Aorta (tissue), 5 donors: ENCODE measurements around the gene FOXI2. TPM values are rescaled to one million over a fixed set of nuclear protein-coding genes. Genes with fewer than 3 reads are reported as not detected.

Source experiments
- ATAC-seq: fragments of 200-7000 bp; cut with Tn5 transposase; one replicate; pipeline ENCODE4 v1.9.1; 2022; ENCODE audit warnings: moderate library complexity; ENCODE audit not compliant: low FRiP score
- DNase-seq, 2 donors: peaks; one replicate each; pipeline ENCODE4 v3.0.0-alpha.2; 2020
- H3K27ac ChIP-seq, 2 donors: one replicate each; pipeline ENCODE4 v1.5.1; 2013; ENCODE audit warnings: low read length in 2 of 2, mild to moderate bottlenecking in 2 of 2, moderate library complexity in 2 of 2, control low read depth in 1 of 2, inconsistent platforms in 1 of 2, low read depth in 1 of 2
- H3K27me3 ChIP-seq, 2 donors: one replicate each; pipeline ENCODE4 v1.6.1; 2013; ENCODE audit warnings: control low read depth in 1 of 2, low read length in 1 of 2, mild to moderate bottlenecking in 1 of 2, moderate library complexity in 1 of 2; ENCODE audit not compliant: insufficient read depth in 2 of 2, control insufficient read depth in 1 of 2
- H3K36me3 ChIP-seq, 2 donors: one replicate each; pipeline ENCODE4 v1.6.1; 2013; ENCODE audit warnings: control low read depth in 1 of 2, low read length in 1 of 2, mild to moderate bottlenecking in 1 of 2; ENCODE audit not compliant: insufficient read depth in 2 of 2, control insufficient read depth in 1 of 2
- H3K4me1 ChIP-seq, 2 donors: one replicate each; pipeline ENCODE4 v1.6.1; 2013; ENCODE audit warnings: low read length in 2 of 2, control low read depth in 1 of 2, mild to moderate bottlenecking in 1 of 2, moderate library complexity in 1 of 2; ENCODE audit not compliant: insufficient read depth in 2 of 2, control insufficient read depth in 1 of 2
- H3K4me3 ChIP-seq, 2 donors: one replicate each; pipeline ENCODE4 v1.5.1; 2013; ENCODE audit warnings: low read length in 2 of 2, control low read depth in 1 of 2, mild to moderate bottlenecking in 1 of 2
- H3K9me3 ChIP-seq: one replicate; pipeline ENCODE4 v1.6.1; 2013; ENCODE audit warnings: mild to moderate bottlenecking, low read length; ENCODE audit not compliant: control insufficient read depth
- WGBS, 2 donors: extraction: QIAGEN DNeasy Blood & Tissue Kit; methylation state at CpG; one replicate each; pipeline ENCODE4 v1.1.7; 2013; 5-methylcytosine and 5-hydroxymethylcytosine counted together
- intact Hi-C, 2 donors: fragments of 100-400 bp; cut with DNase I; formaldehyde crosslinking; loops; one replicate each; pipeline versions ENCODE4 v1.14.2 to v1.15.0; 2022
- polyA plus RNA-seq, 2 donors: library from polyadenylated mRNA; stranded (reverse); fragments of 200-250 nt; gene quantifications; one replicate each; pipeline ENCODE4 v1.2.3, GENCODE V29; 2013
- total RNA-seq, 2 donors: library from RNA; stranded (reverse); fragmentation: NEBNext Ultra II Directional; extraction: Animal tissue kit (Norgen Biotek cat#: 25700); gene quantifications; one replicate each; pipeline ENCODE4 v1.2.1, GENCODE V29; 2021
- donor health status: healthy with polysubstance abuse.
- donor health status: Bipolar disorder and iron deficiency.
- donor health status: DM: no; HTN: no; CAD: no.
- donor health status: DM: no; HTN: no; CAD: no.
- donor health status: DM: yes; HTN: yes; CAD: no.

FOXI2 gene
- total and polyA plus RNA-seq, 4 donors, result 0.23 to 0.48 TPM; not detected in 2

- intact Hi-C loops, result no loop called here
- H3K36me3 ChIP-seq, result no peaks in the 10 kb centered on the region
- 9 to 12% methylated on average over 58 to 59 of the region's 59 CpGs for WGBS, 2 donors
- DNase-seq (no peak), ATAC-seq (peak; percentile 6)
- H3K27me3 ChIP-seq, result no peaks in the 10 kb centered on the region
- H3K4me1 ChIP-seq, result no peaks in the 10 kb centered on the region
- no peak overlapping the region for H3K4me3 ChIP-seq
- H3K27ac ChIP-seq, result no peak overlapping the region
- no peaks in the 10 kb centered on the region for H3K9me3 ChIP-seq
Observed at GRCh38 chr10:127738512-127739424, 1.8 kb downstream of the FOXI2 start.

GRCh38 chr10:127739908-127740307 is 2.9 kb downstream of the FOXI2 start:
- intact Hi-C loops, result no loop called here
- H3K4me1 ChIP-seq, result no peaks in the 10 kb centered on the region
- H3K9me3 ChIP-seq, result peaks cover 1% of the 10 kb centered on the region
- H3K36me3 ChIP-seq, result no peaks in the 10 kb centered on the region
- 76 to 85% methylated on average over 1 of the region's 1 CpG for WGBS, 2 donors
- H3K27me3 ChIP-seq, result no peaks in the 10 kb centered on the region
- H3K27ac ChIP-seq, result no peak overlapping the region
- no peak for ATAC-seq
- DNase-seq, result no peak
- no peak overlapping the region for H3K4me3 ChIP-seq

GRCh38 chr10:127740596-127740995 is 3.6 kb downstream of the FOXI2 start:
- intact Hi-C loops, result no loop called here
- H3K27me3 ChIP-seq, result no peaks in the 10 kb centered on the region
- 66 to 74% methylated on average over 4 to 5 of the region's 5 CpGs for WGBS, 2 donors
- H3K4me3 ChIP-seq, result no peak overlapping the region
- no peak for ATAC-seq
- no peak for DNase-seq
- no peaks in the 10 kb centered on the region for H3K36me3 ChIP-seq
- H3K27ac ChIP-seq, result no peak overlapping the region
- no peaks in the 10 kb centered on the region for H3K4me1 ChIP-seq
- peaks cover 1% of the 10 kb centered on the region for H3K9me3 ChIP-seq

DNA sequence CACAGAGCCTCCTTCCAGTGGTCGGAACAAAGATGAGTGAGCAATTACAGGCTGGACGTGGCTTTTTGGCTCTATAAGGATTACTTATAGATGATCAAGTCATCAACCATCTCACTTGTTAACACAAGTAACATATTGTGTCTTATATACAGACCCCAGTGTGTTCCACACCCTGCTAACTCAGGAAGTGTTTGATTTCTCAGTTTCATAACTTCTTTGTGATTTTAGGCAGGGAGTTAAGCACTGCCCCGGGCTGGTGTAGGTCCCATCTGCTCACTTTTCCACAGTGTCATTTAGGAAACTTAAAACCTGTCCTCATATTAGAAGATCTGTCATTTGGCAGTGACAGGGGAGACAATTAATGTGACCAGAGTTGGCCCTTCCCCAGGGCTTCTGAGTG is 6.2 kb downstream of the FOXI2 start:
- peaks cover 1% of the 10 kb centered on the region for H3K9me3 ChIP-seq
- no peak overlapping the region for H3K27ac ChIP-seq
- no peak overlapping the region for H3K4me3 ChIP-seq
- H3K4me1 ChIP-seq, result no peaks in the 10 kb centered on the region
- no peaks in the 10 kb centered on the region for H3K27me3 ChIP-seq
- intact Hi-C loops, result no loop called here
- 57 to 68% methylated on average over 3 of the region's 3 CpGs for WGBS, 2 donors
- ATAC-seq (no peak), DNase-seq (no peak)
- H3K36me3 ChIP-seq, result no peaks in the 10 kb centered on the region

DNA sequence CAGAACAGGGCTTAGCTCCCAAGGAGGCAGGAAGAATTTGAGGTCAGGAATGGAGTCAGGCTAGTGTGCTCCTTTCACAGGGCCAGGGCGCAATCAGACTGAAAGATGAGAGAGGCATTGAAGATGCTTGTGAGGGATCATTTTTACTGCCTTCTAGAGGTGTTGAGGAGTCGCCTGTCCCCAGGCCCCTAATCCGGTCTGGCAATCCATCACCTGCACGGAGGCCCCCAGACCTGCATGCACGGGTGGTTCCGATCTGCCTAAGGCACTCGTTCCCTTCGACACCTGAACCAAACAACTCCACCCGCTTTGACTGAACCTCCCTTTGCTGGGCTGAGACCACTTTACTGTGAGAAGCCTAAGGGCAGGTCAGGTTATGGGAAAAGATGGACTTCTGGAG is 8.0 kb downstream of the FOXI2 start:
- no peak for DNase-seq
- H3K27me3 ChIP-seq, result no peaks in the 10 kb centered on the region
- H3K4me3 ChIP-seq, result no peak overlapping the region
- intact Hi-C loops, result no loop called here
- no peak overlapping the region for H3K27ac ChIP-seq
- no peaks in the 10 kb centered on the region for H3K36me3 ChIP-seq
- H3K4me1 ChIP-seq, result no peaks in the 10 kb centered on the region
- H3K9me3 ChIP-seq, result peaks cover 3% of the 10 kb centered on the region
- peak; percentile 11 for ATAC-seq
- 40 to 52% methylated on average over 9 of the region's 9 CpGs for WGBS, 2 donors

- Histone ChIP-seq H3K36me3 (no peaks in the 10 kb centered on the region), H3K4me3 (no peak overlapping the region), H3K4me1 (no peaks in the 10 kb centered on the region), H3K27ac (no peak overlapping the region), H3K9me3 (peaks cover 3% of the 10 kb centered on the region), H3K27me3 (no peaks in the 10 kb centered on the region)
- 19 to 35% methylated on average over 6 of the region's 6 CpGs for WGBS, 2 donors
- no peak for ATAC-seq
- intact Hi-C loops, result no loop called here
- DNase-seq, result no peak
Observed at GRCh38 chr10:127745861-127746260, 8.9 kb downstream of the FOXI2 start.

DNA sequence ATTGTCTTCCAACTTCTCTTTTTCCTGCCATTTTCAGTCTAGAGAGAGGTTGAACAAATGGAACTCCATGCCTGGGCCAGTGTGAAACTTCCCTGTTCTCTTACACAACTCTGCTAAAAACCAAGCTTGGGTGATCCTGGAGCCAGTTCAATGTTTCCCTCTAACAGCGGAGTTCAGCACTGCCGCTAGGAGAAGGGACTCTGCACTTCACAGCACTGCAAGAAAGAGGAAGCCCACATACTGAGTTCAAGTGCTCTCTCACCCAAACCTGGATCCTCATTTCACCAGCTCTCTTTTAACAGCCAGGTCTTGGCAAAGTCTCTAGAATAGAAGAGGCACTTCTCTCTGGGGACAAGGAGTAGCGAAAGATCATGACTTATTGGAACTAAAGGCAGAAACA is 18.8 kb downstream of the FOXI2 start:
- no peak overlapping the region for H3K4me3 ChIP-seq
- no peak overlapping the region for H3K27ac ChIP-seq
- 50 to 52% methylated on average over 3 of the region's 3 CpGs for WGBS, 2 donors
- no peak for DNase-seq
- no peaks in the 10 kb centered on the region for H3K4me1 ChIP-seq
- ATAC-seq, result no peak
- intact Hi-C loops, result no loop called here
- no peaks in the 10 kb centered on the region for H3K27me3 ChIP-seq
- no peaks in the 10 kb centered on the region for H3K36me3 ChIP-seq
- H3K9me3 ChIP-seq, result no peaks in the 10 kb centered on the region

DNA sequence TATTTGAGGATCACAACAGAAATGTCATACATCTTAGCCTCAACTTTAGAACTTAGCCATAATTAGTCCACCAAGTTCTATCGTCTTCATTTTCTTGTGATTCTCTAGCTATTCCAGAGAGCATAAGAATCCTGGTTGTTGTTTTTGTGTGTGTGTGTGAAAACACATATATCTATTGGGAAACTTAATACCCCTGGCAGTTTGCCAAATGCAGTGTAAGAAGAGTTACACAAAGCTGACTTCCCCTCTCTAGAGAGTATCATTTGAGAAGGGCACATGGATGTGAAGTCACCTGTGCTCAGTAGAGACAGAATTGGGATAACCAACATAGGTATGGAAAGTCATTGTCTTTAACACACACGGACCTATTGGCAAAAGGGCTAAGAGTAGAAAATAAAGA is 19.3 kb downstream of the FOXI2 start:
- Histone ChIP-seq H3K27ac (no peak overlapping the region), H3K27me3 (no peaks in the 10 kb centered on the region), H3K9me3 (no peaks in the 10 kb centered on the region), H3K4me3 (no peak overlapping the region), H3K4me1 (no peaks in the 10 kb centered on the region), H3K36me3 (no peaks in the 10 kb centered on the region)
- DNase-seq (no peak), ATAC-seq (no peak)
- WGBS, 2 donors, result 72 to 73% methylated on average over 2 of the region's 2 CpGs
- intact Hi-C loops, result no loop called here

GRCh38 chr10:127757033-127757432 is 20.0 kb downstream of the FOXI2 start:
- no peaks in the 10 kb centered on the region for H3K9me3 ChIP-seq
- H3K27ac ChIP-seq, result no peak overlapping the region
- no peak for DNase-seq
- H3K36me3 ChIP-seq, result no peaks in the 10 kb centered on the region
- intact Hi-C loops, result no loop called here
- H3K4me3 ChIP-seq, result no peak overlapping the region
- H3K4me1 ChIP-seq, result no peaks in the 10 kb centered on the region
- no peak for ATAC-seq
- 81 to 85% methylated on average over 7 of the region's 7 CpGs for WGBS, 2 donors
- H3K27me3 ChIP-seq, result no peaks in the 10 kb centered on the region
